H1 (cell line): ENCODE results near the gene MAVS. TPM values are rescaled to one million over a fixed set of nuclear protein-coding genes. Genes with fewer than 3 reads are reported as not detected.

Experiments used
- BACH1 ChIP-seq: IDR thresholded peaks from 2 replicates; pipeline ENCODE4 v1.6.1; 2012; ENCODE audit warnings: low read length, improper control_type of control experiment
- JUN ChIP-seq: IDR thresholded peaks from 2 replicates; pipeline ENCODE4 v1.6.1; 2011; ENCODE audit warnings: low read depth, mild to moderate bottlenecking, improper control_type of control experiment, low read length
- POLR2A ChIP-seq, 2 experiments: IDR thresholded peaks; 1 replicate in 1 of 2; 2 replicates in 1 of 2; pipeline ENCODE4 v1.6.1; 2011; ENCODE audit warnings: low read depth in 2 of 2, low read length in 2 of 2, mild to moderate bottlenecking in 2 of 2; ENCODE audit errors: control extremely low read depth in 1 of 2
- SRF ChIP-seq: IDR thresholded peaks from 2 replicates; pipeline ENCODE4 v1.6.1; 2011; ENCODE audit warnings: mild to moderate bottlenecking, low read depth, low read length, moderate library complexity
- SUZ12 ChIP-seq: fragments of 200-600 bp; sonication (generic); IDR thresholded peaks from 2 replicates; pipeline ENCODE4 v1.6.1; 2012; ENCODE audit warnings: mild to moderate bottlenecking, inconsistent platforms, low read length, moderate library complexity, mixed read lengths
- polyA plus RNA-seq, 7 experiments: library from polyadenylated mRNA; depleted of rRNA in 3 of 7; stranded (reverse) in 5 of 7; unstranded in 2 of 7; fragments of >200 nt in 5 of 7; fragments of 200-250 nt in 2 of 7; gene quantifications; 1 replicate in 5 of 7; 2 replicates in 1 of 7; 4 replicates in 1 of 7; pipeline versions ENCODE4 v1.2.1 to v1.2.3, GENCODE V29; 2011 to 2013; ENCODE audit warnings: missing spikeins in 2 of 7, mixed read lengths in 2 of 7
- total RNA-seq: library from RNA; stranded (reverse); fragmentation: NEBNext Ultra II Directional; extraction: Animal tissue kit (Norgen Biotek cat#: 25700); gene quantifications from 2 replicates; pipeline ENCODE4 v1.2.1, GENCODE V29; 2021
- TF ChIP-seq, protein P1 (sequence below): IDR thresholded peaks from 2 replicates; pipeline ENCODE4 v1.6.1; 2012; ENCODE audit warnings: inconsistent platforms
- TF ChIP-seq, protein P2 (sequence below): IDR thresholded peaks from 2 replicates; pipeline ENCODE4 v1.6.1; 2011; ENCODE audit warnings: low read depth, mild to moderate bottlenecking, low read length; ENCODE audit not compliant: insufficient read depth

The MAVS gene
- total and polyA plus RNA-seq, 2 of the 8 experiments (the other 6 are each of a cell fraction or from before 2014, with no cell fraction given): 9.9 to 24.3 TPM

DNA sequence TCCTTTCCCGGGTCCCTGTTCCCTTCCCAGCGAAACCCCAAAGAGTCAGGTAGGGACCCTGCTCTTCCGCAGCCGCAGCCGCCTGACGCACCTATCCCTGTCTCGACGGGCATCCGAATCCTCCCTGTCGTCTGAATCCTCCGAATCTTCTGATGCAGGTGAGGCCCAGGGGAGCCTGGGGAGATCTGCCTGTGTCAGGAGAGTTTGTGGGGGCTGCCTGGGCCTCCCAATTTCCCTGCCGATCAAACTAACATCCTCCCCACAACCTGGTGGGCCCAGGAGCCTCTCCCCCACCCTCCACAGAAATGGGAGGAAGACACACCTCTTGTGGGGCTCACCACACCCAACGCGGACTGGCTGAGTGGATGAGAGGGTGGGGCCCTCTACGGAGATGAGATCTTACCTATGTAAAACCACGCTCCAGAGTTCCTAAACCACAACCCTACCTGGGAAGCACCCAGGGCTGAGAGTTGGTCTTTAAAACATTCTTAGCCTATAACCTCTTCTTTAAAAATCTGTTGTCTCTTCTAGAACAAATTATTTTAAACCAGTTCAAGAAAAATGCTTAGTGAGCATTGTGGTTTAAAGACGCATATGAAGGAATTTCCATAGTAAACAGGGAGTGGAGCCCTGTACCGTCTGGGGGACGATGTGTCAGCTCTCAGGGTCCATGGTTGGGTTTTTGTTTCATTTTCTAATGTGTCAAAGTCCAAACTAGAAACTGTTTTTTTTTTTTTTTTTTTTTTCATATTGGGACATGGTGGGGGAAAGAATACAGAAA lies 48.9 kb upstream of the MAVS start (continued):
- TF ChIP-seq, protein P1, sequence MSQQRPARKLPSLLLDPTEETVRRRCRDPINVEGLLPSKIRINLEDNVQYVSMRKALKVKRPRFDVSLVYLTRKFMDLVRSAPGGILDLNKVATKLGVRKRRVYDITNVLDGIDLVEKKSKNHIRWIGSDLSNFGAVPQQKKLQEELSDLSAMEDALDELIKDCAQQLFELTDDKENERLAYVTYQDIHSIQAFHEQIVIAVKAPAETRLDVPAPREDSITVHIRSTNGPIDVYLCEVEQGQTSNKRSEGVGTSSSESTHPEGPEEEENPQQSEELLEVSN: no peak
- TF ChIP-seq SUZ12 (no peak), SRF (no peak), POLR2A (IDR thresholded peaks at IDR 0.05; ENCODE audit: control extremely low read depth in 1 of 2, low read depth in 2 of 2, low read length in 2 of 2) (no peak), JUN (no peak), BACH1 (no peak)
- TF ChIP-seq, protein P2, sequence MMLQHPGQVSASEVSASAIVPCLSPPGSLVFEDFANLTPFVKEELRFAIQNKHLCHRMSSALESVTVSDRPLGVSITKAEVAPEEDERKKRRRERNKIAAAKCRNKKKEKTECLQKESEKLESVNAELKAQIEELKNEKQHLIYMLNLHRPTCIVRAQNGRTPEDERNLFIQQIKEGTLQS: no peak
- TF ChIP-seq, all 59 proteins: peak for 0
